GM23338 (cell line): ENCODE measurements around the gene RBP7. TPM values are rescaled to one million over a fixed set of nuclear protein-coding genes. Genes with fewer than 3 reads are reported as not detected.

Source experiments
- ATAC-seq: fragments of 200-7000 bp; cut with Tn5 transposase; 3 replicates; pipeline ENCODE4 v1.9.1; 2020
- DNase-seq: peaks from one replicate; pipeline ENCODE4 v3.0.0-alpha.2; 2015; ENCODE audit warnings: low spot score
- H2AFZ ChIP-seq: fragments of 200-600 bp; sonication (generic); 2 replicates; pipeline ENCODE4 v1.8.0; 2016; ENCODE audit warnings: antibody characterized with exemption, mild to moderate bottlenecking, moderate library complexity
- H3F3A ChIP-seq: fragments of 200-600 bp; sonication (generic); replicated peaks from 2 replicates; pipeline ENCODE4 v1.8.0; 2017; ENCODE audit warnings: antibody characterized with exemption, mixed run types, low read depth
- H3K27ac ChIP-seq: fragments of 200-600 bp; sonication (generic); 2 replicates; pipeline ENCODE4 v1.6.1; 2016; ENCODE audit warnings: low read depth
- H3K27me3 ChIP-seq: fragments of 200-600 bp; sonication (generic); 2 replicates; pipeline ENCODE4 v1.8.0; 2016; ENCODE audit warnings: mild to moderate bottlenecking, mixed run types, moderate library complexity; ENCODE audit not compliant: insufficient read depth
- H3K36me3 ChIP-seq: fragments of 200-600 bp; sonication (generic); 2 replicates; pipeline ENCODE4 v1.8.0; 2016; ENCODE audit warnings: mild to moderate bottlenecking; ENCODE audit not compliant: insufficient read depth
- H3K4me1 ChIP-seq: fragments of 200-600 bp; sonication (generic); 2 replicates; pipeline ENCODE4 v1.8.0; 2016; ENCODE audit warnings: mild to moderate bottlenecking, moderate library complexity; ENCODE audit not compliant: insufficient read depth
- H3K4me2 ChIP-seq: fragments of 200-600 bp; sonication (generic); 2 replicates; pipeline ENCODE4 v1.7.1; 2017; ENCODE audit warnings: mixed run types
- H3K4me3 ChIP-seq: fragments of 200-600 bp; sonication (generic); 2 replicates; pipeline ENCODE4 v1.6.1; 2016; ENCODE audit warnings: mixed run types
- H3K79me2 ChIP-seq: fragments of 200-600 bp; sonication (generic); replicated peaks from 2 replicates; pipeline ENCODE4 v1.8.0; 2017; ENCODE audit warnings: mild to moderate bottlenecking; ENCODE audit not compliant: insufficient read depth
- H3K9me2 ChIP-seq: fragments of 200-600 bp; sonication (generic); 2 replicates; pipeline ENCODE4 v1.8.0; 2017; ENCODE audit not compliant: insufficient read depth
- H4K20me1 ChIP-seq: fragments of 200-600 bp; sonication (generic); replicated peaks from 2 replicates; pipeline ENCODE4 v1.8.0; 2017; ENCODE audit warnings: mild to moderate bottlenecking; ENCODE audit not compliant: insufficient read depth
- H3K27ac Mint-ChIP-seq: 2 replicates; pipeline ENCODE4 v1.8.0; 2020; ENCODE audit warnings: inconsistent platforms, mild to moderate bottlenecking, moderate library complexity, mixed read lengths
- H3K27me3 Mint-ChIP-seq: 3 replicates; pipeline ENCODE4 v1.8.0; 2022; ENCODE audit warnings: low read depth, mild to moderate bottlenecking, moderate library complexity, mixed read lengths, inconsistent platforms; ENCODE audit not compliant: insufficient read depth, poor library complexity
- H3K36me3 Mint-ChIP-seq: 3 replicates; pipeline ENCODE4 v1.8.0; 2021; ENCODE audit warnings: low read depth, mild to moderate bottlenecking, inconsistent platforms, moderate library complexity, mixed read lengths
- H3K4me1 Mint-ChIP-seq: 3 replicates; pipeline ENCODE4 v1.8.0; 2020; ENCODE audit warnings: mild to moderate bottlenecking, inconsistent platforms, mixed read lengths
- H3K4me3 Mint-ChIP-seq: 3 replicates; pipeline ENCODE4 v1.8.0; 2021; ENCODE audit warnings: moderate library complexity, mild to moderate bottlenecking, inconsistent platforms, mixed read lengths
- H3K9me3 Mint-ChIP-seq: 3 replicates; pipeline ENCODE4 v1.8.0; 2020; ENCODE audit warnings: moderate library complexity, mild to moderate bottlenecking, inconsistent platforms, mixed read lengths
- CREB1 ChIP-seq: fragments of 250-450 bp; sonication (Bioruptor Pico); IDR thresholded peaks from 2 replicates; pipeline ENCODE4 v1.5.0; 2020; ENCODE audit warnings: low read depth, mild to moderate bottlenecking, moderate library complexity
- ETS1 ChIP-seq: IDR thresholded peaks from 2 replicates; pipeline ENCODE4 v1.6.1; 2016; ENCODE audit warnings: antibody characterized with exemption
- EZH2 ChIP-seq: fragments of 200-600 bp; sonication (generic); IDR thresholded peaks from one replicate; pipeline ENCODE4 v1.8.0; 2017; ENCODE audit warnings: antibody characterized with exemption, mild to moderate bottlenecking, low read depth; ENCODE audit not compliant: unreplicated experiment
- EZH2phosphoT487 ChIP-seq: fragments of 200-600 bp; sonication (generic); IDR thresholded peaks from one replicate; pipeline ENCODE4 v1.8.1; 2018; ENCODE audit warnings: antibody characterized with exemption; ENCODE audit not compliant: unreplicated experiment
- JUNB ChIP-seq: IDR thresholded peaks from one replicate; pipeline ENCODE4 v1.6.1; 2016; ENCODE audit warnings: antibody characterized with exemption; ENCODE audit not compliant: unreplicated experiment
- NANOG ChIP-seq: IDR thresholded peaks from 2 replicates; pipeline ENCODE4 v1.6.1; 2016; ENCODE audit warnings: antibody characterized with exemption, borderline replicate concordance
- POLR2AphosphoS5 ChIP-seq: IDR thresholded peaks from 2 replicates; pipeline ENCODE4 v1.6.1; 2016; ENCODE audit warnings: antibody characterized with exemption, low read depth
- STAT1 ChIP-seq: IDR thresholded peaks from one replicate; pipeline ENCODE4 v1.6.1; 2016; ENCODE audit warnings: antibody characterized with exemption; ENCODE audit not compliant: unreplicated experiment
- ZNF114 ChIP-seq: fragments of 250-450 bp; sonication (Bioruptor Pico); IDR thresholded peaks from 2 replicates; pipeline ENCODE4 v1.5.0; 2020; ENCODE audit warnings: mild to moderate bottlenecking, moderate library complexity
- ZNF331 ChIP-seq: fragments of 250-450 bp; sonication (Bioruptor Pico); IDR thresholded peaks from 2 replicates; pipeline ENCODE4 v1.5.0; 2020; ENCODE audit warnings: low read depth, mild to moderate bottlenecking, moderate library complexity
- ZNF462 ChIP-seq: fragments of 250-450 bp; sonication (Bioruptor Pico); IDR thresholded peaks from 2 replicates; pipeline ENCODE4 v1.5.0; 2020; ENCODE audit warnings: mild to moderate bottlenecking, moderate library complexity
- polyA plus RNA-seq: library from polyadenylated mRNA; unstranded; fragments of >200 nt; fragmentation: Nextera tagmentation; extraction: Ambion mirVana; gene quantifications from 2 replicates; pipeline ENCODE4 v1.2.1, GENCODE V29; 2016
- total RNA-seq: library from RNA; depleted of rRNA; stranded (reverse); fragments of >200 nt; shearing (Covaris generic); gene quantifications from 2 replicates; pipeline ENCODE4 v1.2.3, GENCODE V29; 2014
- TF ChIP-seq, protein P1 (sequence below): IDR thresholded peaks from one replicate; pipeline ENCODE4 v1.6.1; 2018; ENCODE audit warnings: antibody characterized with exemption; ENCODE audit not compliant: unreplicated experiment
- TF ChIP-seq, protein P2 (sequence below), 2 experiments: fragments of 200-600 bp in 1 of 2; sonication (generic) in 1 of 2; conservative IDR thresholded peaks; 2 replicates each; pipeline versions ENCODE4 v1.5.1 to v1.6.1; 2016 to 2017; ENCODE audit warnings: antibody characterized with exemption in 2 of 2, low read depth in 2 of 2, mild to moderate bottlenecking in 2 of 2, moderate library complexity in 1 of 2

The RBP7 gene
- total and polyA plus RNA-seq, 2 experiments from 2014 or later: 3.2 to 16.7 TPM

DNA sequence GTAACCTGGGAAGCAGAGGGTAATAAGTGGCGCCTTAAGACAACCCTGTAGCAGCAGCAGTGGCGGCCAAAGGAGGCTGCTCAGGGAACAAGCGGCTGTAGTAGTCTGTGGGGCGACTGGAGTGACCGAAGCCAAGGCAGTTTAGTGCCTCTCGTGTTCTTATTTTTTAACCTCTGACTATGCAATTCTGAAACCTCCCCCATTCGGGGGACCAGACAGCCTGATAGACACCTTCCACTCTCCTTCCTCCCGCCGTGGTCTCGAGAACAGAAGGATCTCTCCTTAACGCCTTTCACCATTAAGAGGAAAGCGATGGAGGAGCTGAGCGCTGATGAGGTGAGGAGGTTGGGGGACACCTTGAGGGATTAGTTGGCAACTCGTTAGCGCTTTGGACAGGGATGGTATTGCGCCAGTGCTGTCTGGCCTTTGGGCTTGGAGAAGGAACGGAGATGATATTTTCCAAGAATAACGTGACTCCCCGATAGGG lies 36.4 kb downstream of the RBP7 start:
- H3K79me2 ChIP-seq: peaks cover 51% of the 10 kb centered on the region
- Mint-ChIP-seq H3K4me1 (peaks cover 8% of the 10 kb centered on the region), H3K27ac (peak overlapping the region; percentile 99), H3K9me3 (peaks cover 2% of the 10 kb centered on the region; the same call in 1 of the 3 replicates), H3K36me3 (peaks cover 20% of the 10 kb centered on the region), H3K27me3 (peaks cover 6% of the 10 kb centered on the region), H3K4me3 (peak overlapping the region; percentile 96)
- no peaks in the 10 kb centered on the region for H3K27me3 ChIP-seq
- peaks cover 6% of the 10 kb centered on the region for H3F3A ChIP-seq
- 0 out of 2 replicates have a peak, but pooled peaks cover 5% of the 10 kb centered on the region for H3K36me3 ChIP-seq
- peaks cover 9% of the 10 kb centered on the region; the same call in 1 of the 2 replicates for H3K4me1 ChIP-seq
- no peaks in the 10 kb centered on the region for H3K9me2 ChIP-seq
- DNase-seq (peak; percentile 57), ATAC-seq (peak; percentile 48)
- peaks cover 12% of the 10 kb centered on the region; the same call in 1 of the 2 replicates for H4K20me1 ChIP-seq
- H3K27ac ChIP-seq: peak overlapping the region; percentile 99
- H3K4me3 ChIP-seq: peak overlapping the region; percentile 81
- H2AFZ ChIP-seq: peak overlapping the region; percentile 69
- peak overlapping the region; percentile 83 for H3K4me2 ChIP-seq
- TF ChIP-seq, protein P1, sequence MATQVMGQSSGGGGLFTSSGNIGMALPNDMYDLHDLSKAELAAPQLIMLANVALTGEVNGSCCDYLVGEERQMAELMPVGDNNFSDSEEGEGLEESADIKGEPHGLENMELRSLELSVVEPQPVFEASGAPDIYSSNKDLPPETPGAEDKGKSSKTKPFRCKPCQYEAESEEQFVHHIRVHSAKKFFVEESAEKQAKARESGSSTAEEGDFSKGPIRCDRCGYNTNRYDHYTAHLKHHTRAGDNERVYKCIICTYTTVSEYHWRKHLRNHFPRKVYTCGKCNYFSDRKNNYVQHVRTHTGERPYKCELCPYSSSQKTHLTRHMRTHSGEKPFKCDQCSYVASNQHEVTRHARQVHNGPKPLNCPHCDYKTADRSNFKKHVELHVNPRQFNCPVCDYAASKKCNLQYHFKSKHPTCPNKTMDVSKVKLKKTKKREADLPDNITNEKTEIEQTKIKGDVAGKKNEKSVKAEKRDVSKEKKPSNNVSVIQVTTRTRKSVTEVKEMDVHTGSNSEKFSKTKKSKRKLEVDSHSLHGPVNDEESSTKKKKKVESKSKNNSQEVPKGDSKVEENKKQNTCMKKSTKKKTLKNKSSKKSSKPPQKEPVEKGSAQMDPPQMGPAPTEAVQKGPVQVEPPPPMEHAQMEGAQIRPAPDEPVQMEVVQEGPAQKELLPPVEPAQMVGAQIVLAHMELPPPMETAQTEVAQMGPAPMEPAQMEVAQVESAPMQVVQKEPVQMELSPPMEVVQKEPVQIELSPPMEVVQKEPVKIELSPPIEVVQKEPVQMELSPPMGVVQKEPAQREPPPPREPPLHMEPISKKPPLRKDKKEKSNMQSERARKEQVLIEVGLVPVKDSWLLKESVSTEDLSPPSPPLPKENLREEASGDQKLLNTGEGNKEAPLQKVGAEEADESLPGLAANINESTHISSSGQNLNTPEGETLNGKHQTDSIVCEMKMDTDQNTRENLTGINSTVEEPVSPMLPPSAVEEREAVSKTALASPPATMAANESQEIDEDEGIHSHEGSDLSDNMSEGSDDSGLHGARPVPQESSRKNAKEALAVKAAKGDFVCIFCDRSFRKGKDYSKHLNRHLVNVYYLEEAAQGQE: no peak
- no peak for TF ChIP-seq ZNF114 (CRISPR knock-in tag)
- TF ChIP-seq ZNF331 (CRISPR knock-in tag): no peak
- no peak for TF ChIP-seq EZH2phosphoT487
- no peak for TF ChIP-seq EZH2
- TF ChIP-seq, protein P2, sequence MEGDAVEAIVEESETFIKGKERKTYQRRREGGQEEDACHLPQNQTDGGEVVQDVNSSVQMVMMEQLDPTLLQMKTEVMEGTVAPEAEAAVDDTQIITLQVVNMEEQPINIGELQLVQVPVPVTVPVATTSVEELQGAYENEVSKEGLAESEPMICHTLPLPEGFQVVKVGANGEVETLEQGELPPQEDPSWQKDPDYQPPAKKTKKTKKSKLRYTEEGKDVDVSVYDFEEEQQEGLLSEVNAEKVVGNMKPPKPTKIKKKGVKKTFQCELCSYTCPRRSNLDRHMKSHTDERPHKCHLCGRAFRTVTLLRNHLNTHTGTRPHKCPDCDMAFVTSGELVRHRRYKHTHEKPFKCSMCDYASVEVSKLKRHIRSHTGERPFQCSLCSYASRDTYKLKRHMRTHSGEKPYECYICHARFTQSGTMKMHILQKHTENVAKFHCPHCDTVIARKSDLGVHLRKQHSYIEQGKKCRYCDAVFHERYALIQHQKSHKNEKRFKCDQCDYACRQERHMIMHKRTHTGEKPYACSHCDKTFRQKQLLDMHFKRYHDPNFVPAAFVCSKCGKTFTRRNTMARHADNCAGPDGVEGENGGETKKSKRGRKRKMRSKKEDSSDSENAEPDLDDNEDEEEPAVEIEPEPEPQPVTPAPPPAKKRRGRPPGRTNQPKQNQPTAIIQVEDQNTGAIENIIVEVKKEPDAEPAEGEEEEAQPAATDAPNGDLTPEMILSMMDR (conservative IDR thresholded peaks at IDR 0.05; ENCODE audit: low read depth in 2 of 2): no peak; a peak in 1 of 4 replicates
- TF ChIP-seq POLR2AphosphoS5: no peak
- no peak for TF ChIP-seq NANOG
- TF ChIP-seq STAT1: no peak
- TF ChIP-seq ETS1: no peak
- no peak for TF ChIP-seq CREB1 (CRISPR knock-in tag)
- TF ChIP-seq JUNB: no peak
- no peak for TF ChIP-seq ZNF462
